ENCODE measurements around the gene HNF1B.

HNF1B gene

DNA sequence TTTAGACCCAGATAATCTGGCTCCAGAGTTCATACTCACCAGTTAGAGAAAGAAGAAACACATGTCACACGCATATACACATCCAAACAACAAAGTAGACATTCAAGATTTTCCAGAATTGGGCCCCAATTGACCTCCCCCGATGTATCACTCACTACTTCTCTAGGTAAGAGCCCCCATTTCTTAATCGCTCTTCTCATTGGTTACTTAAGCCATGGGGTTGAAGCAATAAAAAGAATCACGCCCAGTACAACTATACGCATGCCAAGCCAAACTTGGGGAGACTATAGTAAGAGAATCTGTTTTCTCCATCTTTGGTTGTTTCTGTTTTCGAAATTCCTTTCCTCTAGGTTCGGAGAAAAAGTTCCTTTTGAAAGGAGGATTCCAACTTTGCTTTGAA lies 102.2 kb downstream of the HNF1B start:
- in situ Hi-C loops (cut with HindIII; ENCODE audit: low sequenced_read_pairs): no loop called here
- DNase-seq (ENCODE audit: low read depth): no peak
- H3K4me3 ChIP-seq (ENCODE audit: low read depth, low read length): peak overlapping the region; percentile 69
- TF ChIP-seq, protein P1, sequence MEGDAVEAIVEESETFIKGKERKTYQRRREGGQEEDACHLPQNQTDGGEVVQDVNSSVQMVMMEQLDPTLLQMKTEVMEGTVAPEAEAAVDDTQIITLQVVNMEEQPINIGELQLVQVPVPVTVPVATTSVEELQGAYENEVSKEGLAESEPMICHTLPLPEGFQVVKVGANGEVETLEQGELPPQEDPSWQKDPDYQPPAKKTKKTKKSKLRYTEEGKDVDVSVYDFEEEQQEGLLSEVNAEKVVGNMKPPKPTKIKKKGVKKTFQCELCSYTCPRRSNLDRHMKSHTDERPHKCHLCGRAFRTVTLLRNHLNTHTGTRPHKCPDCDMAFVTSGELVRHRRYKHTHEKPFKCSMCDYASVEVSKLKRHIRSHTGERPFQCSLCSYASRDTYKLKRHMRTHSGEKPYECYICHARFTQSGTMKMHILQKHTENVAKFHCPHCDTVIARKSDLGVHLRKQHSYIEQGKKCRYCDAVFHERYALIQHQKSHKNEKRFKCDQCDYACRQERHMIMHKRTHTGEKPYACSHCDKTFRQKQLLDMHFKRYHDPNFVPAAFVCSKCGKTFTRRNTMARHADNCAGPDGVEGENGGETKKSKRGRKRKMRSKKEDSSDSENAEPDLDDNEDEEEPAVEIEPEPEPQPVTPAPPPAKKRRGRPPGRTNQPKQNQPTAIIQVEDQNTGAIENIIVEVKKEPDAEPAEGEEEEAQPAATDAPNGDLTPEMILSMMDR (IDR thresholded peaks at IDR 0.05; ENCODE audit: low read depth, low read length, missing control alignments): no peak

DNA sequence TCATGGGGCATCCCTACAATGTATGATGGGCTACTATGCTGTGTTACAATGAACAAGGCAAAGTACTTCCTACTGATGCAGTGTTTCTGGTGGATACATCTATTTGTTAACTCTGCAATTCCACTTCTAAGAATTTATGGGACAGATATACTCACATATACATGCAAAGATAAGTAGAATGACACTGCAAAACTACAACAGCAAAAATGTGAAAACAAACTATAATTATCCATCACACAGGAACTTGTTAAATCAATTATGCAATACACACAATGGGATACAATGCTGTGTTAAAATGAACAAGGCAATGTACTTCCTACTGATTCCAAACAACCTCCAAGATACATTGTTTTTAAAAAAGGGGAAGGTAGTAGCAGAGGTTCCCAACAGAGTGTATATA lies 104.8 kb downstream of the HNF1B start:
- no peak overlapping the region for H3K4me3 ChIP-seq (ENCODE audit: low read depth, low read length)
- TF ChIP-seq, protein P1 (IDR thresholded peaks at IDR 0.05; ENCODE audit: low read depth, low read length, missing control alignments): no peak
- DNase-seq (ENCODE audit: low read depth): no peak
- in situ Hi-C loops (cut with HindIII; ENCODE audit: low sequenced_read_pairs): no loop called here

DNA sequence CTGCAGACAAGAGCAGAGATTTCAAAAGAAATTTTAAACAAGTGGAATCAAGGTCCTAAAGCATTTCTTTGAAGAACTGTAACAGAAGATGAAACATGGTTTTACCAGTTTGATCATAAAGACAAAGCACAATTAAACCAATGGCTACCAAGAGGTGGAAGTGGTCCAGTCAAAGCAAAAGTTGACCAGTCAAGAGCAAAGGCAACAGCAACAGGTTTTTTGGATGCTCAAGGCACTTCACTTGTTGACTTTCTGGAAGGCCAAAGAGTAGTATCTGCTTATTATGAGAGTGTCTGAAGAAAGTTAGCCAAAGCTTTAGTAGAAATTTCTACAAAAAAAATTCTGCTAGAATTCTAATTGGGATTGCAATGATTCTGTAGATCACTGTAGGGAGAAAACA lies 106.9 kb downstream of the HNF1B start:
- H3K4me3 ChIP-seq (ENCODE audit: low read depth, low read length): no peak overlapping the region
- TF ChIP-seq, protein P1 (IDR thresholded peaks at IDR 0.05; ENCODE audit: low read depth, low read length, missing control alignments): no peak
- in situ Hi-C loops (cut with HindIII; ENCODE audit: low sequenced_read_pairs): no loop called here
- DNase-seq (ENCODE audit: low read depth): no peak
